Measurements from ENCODE around the gene XYLT1.

- TF ChIP-seq, protein P1, sequence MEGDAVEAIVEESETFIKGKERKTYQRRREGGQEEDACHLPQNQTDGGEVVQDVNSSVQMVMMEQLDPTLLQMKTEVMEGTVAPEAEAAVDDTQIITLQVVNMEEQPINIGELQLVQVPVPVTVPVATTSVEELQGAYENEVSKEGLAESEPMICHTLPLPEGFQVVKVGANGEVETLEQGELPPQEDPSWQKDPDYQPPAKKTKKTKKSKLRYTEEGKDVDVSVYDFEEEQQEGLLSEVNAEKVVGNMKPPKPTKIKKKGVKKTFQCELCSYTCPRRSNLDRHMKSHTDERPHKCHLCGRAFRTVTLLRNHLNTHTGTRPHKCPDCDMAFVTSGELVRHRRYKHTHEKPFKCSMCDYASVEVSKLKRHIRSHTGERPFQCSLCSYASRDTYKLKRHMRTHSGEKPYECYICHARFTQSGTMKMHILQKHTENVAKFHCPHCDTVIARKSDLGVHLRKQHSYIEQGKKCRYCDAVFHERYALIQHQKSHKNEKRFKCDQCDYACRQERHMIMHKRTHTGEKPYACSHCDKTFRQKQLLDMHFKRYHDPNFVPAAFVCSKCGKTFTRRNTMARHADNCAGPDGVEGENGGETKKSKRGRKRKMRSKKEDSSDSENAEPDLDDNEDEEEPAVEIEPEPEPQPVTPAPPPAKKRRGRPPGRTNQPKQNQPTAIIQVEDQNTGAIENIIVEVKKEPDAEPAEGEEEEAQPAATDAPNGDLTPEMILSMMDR (IDR thresholded peaks at IDR 0.05) = no peak
- no peak for TF ChIP-seq ZFX (IDR thresholded peaks at IDR 0.05; ENCODE audit: borderline replicate concordance)
Measured at GRCh38 chr16:17503331-17503730, 32.6 kb upstream of the XYLT1 start.
